ENCODE results near the gene SLITRK3. TPM values are rescaled to one million over a fixed set of nuclear protein-coding genes. Genes with fewer than 3 reads are reported as not detected.

Gene SLITRK3
- total and polyA plus RNA-seq, 2 of the 13 experiments (the other 11 are each of a cell fraction or from before 2014, with no cell fraction given), result not detected

DNA sequence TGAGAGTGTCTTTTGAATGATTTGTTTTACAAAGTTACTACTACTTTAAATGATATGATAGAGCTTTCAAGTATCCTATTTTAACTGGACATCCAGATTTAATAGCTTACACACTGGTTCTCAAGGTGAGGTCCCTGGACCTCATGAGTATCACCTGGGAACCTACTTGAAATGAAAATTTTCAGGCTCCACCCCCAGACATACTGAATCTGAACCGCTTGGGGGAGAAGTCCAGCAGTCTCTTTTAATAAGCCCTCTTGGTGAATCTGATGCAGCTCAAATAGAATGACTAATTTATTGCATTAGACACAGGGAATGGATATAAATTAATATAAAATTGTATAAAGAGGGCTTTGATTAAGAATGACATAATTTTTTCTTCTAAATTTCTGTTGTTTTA, 29.4 kb upstream of the SLITRK3 start:
- BruUV-seq (replicated peaks), result no TSS peak
- H3K27ac ChIP-seq (ENCODE audit: extremely low read length, insufficient read depth, low read length), result no peak overlapping the region
- TF ChIP-seq ATF1 (CRISPR knock-in tag; IDR thresholded peaks at IDR 0.05) (no peak), ETV5 (CRISPR knock-in tag; IDR thresholded peaks at IDR 0.05; ENCODE audit: borderline replicate concordance) (no peak), TCF12 (IDR thresholded peaks at IDR 0.05) (no peak), TCF12 (CRISPR knock-in tag; IDR thresholded peaks at IDR 0.05) (no peak), BHLHE40 (IDR thresholded peaks at IDR 0.05; ENCODE audit: low read length) (no peak), TAF1 (CRISPR knock-in tag; IDR thresholded peaks at IDR 0.05) (no peak), FOXK1 (CRISPR knock-in tag; IDR thresholded peaks at IDR 0.05; ENCODE audit: borderline replicate concordance, low read depth) (no peak), IRX3 (CRISPR knock-in tag; IDR thresholded peaks at IDR 0.05; ENCODE audit: borderline replicate concordance, low read depth) (no peak), ZNF441 (CRISPR knock-in tag; IDR thresholded peaks at IDR 0.05; ENCODE audit: borderline replicate concordance) (no peak), POLR2AphosphoS2 (IDR thresholded peaks at IDR 0.05; ENCODE audit: low read depth, low read length) (no peak), SKI (IDR thresholded peaks at IDR 0.05; ENCODE audit: partially characterized antibody) (no peak), ZNF354B (CRISPR knock-in tag; IDR thresholded peaks at IDR 0.05) (no peak), ZNF331 (CRISPR knock-in tag; IDR thresholded peaks at IDR 0.05) (no peak)
- TF ChIP-seq, protein P1, sequence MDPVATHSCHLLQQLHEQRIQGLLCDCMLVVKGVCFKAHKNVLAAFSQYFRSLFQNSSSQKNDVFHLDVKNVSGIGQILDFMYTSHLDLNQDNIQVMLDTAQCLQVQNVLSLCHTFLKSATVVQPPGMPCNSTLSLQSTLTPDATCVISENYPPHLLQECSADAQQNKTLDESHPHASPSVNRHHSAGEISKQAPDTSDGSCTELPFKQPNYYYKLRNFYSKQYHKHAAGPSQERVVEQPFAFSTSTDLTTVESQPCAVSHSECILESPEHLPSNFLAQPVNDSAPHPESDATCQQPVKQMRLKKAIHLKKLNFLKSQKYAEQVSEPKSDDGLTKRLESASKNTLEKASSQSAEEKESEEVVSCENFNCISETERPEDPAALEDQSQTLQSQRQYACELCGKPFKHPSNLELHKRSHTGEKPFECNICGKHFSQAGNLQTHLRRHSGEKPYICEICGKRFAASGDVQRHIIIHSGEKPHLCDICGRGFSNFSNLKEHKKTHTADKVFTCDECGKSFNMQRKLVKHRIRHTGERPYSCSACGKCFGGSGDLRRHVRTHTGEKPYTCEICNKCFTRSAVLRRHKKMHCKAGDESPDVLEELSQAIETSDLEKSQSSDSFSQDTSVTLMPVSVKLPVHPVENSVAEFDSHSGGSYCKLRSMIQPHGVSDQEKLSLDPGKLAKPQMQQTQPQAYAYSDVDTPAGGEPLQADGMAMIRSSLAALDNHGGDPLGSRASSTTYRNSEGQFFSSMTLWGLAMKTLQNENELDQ (CRISPR knock-in tag; IDR thresholded peaks at IDR 0.05; ENCODE audit: borderline replicate concordance), result no peak
- TF ChIP-seq, protein P2, sequence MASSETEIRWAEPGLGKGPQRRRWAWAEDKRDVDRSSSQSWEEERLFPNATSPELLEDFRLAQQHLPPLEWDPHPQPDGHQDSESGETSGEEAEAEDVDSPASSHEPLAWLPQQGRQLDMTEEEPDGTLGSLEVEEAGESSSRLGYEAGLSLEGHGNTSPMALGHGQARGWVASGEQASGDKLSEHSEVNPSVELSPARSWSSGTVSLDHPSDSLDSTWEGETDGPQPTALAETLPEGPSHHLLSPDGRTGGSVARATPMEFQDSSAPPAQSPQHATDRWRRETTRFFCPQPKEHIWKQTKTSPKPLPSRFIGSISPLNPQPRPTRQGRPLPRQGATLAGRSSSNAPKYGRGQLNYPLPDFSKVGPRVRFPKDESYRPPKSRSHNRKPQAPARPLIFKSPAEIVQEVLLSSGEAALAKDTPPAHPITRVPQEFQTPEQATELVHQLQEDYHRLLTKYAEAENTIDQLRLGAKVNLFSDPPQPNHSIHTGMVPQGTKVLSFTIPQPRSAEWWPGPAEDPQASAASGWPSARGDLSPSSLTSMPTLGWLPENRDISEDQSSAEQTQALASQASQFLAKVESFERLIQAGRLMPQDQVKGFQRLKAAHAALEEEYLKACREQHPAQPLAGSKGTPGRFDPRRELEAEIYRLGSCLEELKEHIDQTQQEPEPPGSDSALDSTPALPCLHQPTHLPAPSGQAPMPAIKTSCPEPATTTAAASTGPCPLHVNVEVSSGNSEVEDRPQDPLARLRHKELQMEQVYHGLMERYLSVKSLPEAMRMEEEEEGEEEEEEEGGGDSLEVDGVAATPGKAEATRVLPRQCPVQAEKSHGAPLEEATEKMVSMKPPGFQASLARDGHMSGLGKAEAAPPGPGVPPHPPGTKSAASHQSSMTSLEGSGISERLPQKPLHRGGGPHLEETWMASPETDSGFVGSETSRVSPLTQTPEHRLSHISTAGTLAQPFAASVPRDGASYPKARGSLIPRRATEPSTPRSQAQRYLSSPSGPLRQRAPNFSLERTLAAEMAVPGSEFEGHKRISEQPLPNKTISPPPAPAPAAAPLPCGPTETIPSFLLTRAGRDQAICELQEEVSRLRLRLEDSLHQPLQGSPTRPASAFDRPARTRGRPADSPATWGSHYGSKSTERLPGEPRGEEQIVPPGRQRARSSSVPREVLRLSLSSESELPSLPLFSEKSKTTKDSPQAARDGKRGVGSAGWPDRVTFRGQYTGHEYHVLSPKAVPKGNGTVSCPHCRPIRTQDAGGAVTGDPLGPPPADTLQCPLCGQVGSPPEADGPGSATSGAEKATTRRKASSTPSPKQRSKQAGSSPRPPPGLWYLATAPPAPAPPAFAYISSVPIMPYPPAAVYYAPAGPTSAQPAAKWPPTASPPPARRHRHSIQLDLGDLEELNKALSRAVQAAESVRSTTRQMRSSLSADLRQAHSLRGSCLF (CRISPR knock-in tag; IDR thresholded peaks at IDR 0.05; ENCODE audit: borderline replicate concordance), result no peak
- TF ChIP-seq, protein P3, sequence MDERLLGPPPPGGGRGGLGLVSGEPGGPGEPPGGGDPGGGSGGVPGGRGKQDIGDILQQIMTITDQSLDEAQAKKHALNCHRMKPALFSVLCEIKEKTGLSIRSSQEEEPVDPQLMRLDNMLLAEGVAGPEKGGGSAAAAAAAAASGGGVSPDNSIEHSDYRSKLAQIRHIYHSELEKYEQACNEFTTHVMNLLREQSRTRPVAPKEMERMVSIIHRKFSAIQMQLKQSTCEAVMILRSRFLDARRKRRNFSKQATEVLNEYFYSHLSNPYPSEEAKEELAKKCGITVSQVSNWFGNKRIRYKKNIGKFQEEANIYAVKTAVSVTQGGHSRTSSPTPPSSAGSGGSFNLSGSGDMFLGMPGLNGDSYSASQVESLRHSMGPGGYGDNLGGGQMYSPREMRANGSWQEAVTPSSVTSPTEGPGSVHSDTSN (CRISPR knock-in tag; IDR thresholded peaks at IDR 0.05), result no peak
- H3K4me1 ChIP-seq (ENCODE audit: insufficient read depth, low read length), result no peaks in the 10 kb centered on the region
- H4K20me1 ChIP-seq (ENCODE audit: insufficient read depth, low read length), result no peaks in the 10 kb centered on the region
- H3K9me3 ChIP-seq (ENCODE audit: low read length), result no peaks in the 10 kb centered on the region
- no peak overlapping the region for H3K4me3 ChIP-seq (replicated peaks in 1 of 3; ENCODE audit: insufficient read depth in 1 of 3, low read depth in 2 of 3, low read length in 3 of 3)
- intact Hi-C loops (cut with micrococcal nuclease; ENCODE audit: unreplicated experiment) (no loop called here), in situ Hi-C loops (cut with HindIII; ENCODE audit: extremely low pct_ligation_motif_present, low pct_unique_long_range_greater_than_20kb) (no loop called here)
- H3K4me2 ChIP-seq (ENCODE audit: low read depth, low read length), result no peak overlapping the region
- no peak overlapping the region for H2AFZ ChIP-seq (ENCODE audit: low read length)
- no peaks in the 10 kb centered on the region for H3K27me3 ChIP-seq (ENCODE audit: control insufficient read depth in 1 of 2, insufficient read depth in 2 of 2, low read length in 2 of 2)
- DNase-seq (ENCODE audit: low spot score), result no peak
- POLR2A ChIA-PET, result no interaction called here
- no peaks in the 10 kb centered on the region for H3K36me3 ChIP-seq (replicated peaks in 1 of 2; ENCODE audit: control insufficient read depth in 1 of 2, insufficient read depth in 2 of 2, low read length in 2 of 2)
- no peak for ATAC-seq
- CTCF ChIA-PET (ENCODE audit: low intra/inter-chr PET ratio, low total read pairs), result no interaction called here
- H3K9ac ChIP-seq (ENCODE audit: insufficient read depth, low read depth, low read length), result no peak overlapping the region
- FAIRE-seq, result no peak
- H3K79me2 ChIP-seq (ENCODE audit: insufficient read depth, low read length), result no peaks in the 10 kb centered on the region
- 0% methylated on average over 1 of the region's 1 CpG for WGBS (ENCODE audit: low lambda C conversion rate)

All from HepG2 (cell line).